GM21786 (cell line): Measurements from ENCODE around the gene GOPC.
A peak's percentile ranks its signal among the peaks of the same experiment; 100 is the strongest.
"Not testable (repeated sequence)": the region's sequence is repeated elsewhere in the genome, so short reads cannot be mapped to it uniquely, and the experiment has no call there.

Experiments used
- ATAC-seq: cut with Tn5 transposase; IDR thresholded peaks from one replicate; pipeline ENCODE4 v1.9.1; 2021; ENCODE audit not compliant: unreplicated experiment

GOPC gene

DNA sequence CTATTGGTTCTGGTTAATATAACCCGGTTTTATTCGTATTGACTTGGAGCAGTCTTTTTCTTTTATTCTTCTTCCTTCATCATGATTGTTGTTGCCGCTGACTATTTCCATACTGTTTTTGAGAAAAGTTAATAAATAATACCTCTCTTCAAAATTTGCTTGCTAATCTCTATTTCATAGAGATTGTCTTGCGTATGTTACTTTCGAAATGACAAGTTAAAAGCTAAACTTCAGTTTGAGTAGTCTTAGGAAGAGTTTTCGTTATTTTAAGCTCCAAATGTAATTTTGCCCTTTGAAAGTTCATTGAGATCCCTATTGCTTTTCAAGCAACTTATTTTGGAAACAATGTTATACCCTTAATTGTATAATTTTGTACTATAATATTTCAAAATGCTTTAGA is 83.4 kb downstream of the GOPC start:
- ATAC-seq, result peak; percentile 52

DNA sequence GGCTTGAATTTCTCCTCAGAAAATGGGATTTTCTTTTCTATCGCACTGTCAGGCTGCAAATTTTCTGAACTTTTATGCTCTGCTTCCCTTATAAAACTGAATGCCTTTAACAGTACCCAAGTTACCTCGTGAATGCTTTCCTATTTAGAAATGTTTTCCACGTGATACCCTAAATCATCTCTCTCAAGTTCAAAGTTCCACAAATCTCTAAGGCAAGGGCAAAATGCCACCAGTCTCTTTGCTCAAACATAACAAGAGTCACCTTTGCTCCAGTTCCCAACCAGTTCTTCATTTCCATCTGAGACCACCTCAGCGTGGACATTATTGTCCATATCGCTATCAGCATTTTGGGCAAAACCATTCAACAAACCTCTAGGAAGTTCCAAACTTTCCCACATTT is 84.3 kb downstream of the GOPC start:
- not testable (repeated sequence) for ATAC-seq

DNA sequence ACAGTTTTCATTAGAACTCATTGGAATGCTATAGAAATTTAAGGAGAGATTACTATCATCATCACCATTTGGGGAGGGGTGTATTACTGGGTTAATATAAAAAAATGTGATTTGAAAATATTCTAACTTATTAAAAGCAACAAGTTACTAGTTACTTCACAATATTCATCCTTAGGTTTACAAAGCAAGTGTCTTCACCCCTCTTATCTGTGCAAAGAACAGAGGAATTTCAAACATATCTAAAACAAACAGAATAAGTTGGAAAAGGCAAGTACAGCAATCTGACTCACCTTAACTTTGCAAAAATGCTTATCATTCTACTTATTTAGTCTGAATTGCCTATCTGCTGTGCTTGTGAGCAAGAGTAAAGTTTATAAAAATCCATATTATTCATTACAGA is 87.0 kb downstream of the GOPC start:
- ATAC-seq, result no peak

DNA sequence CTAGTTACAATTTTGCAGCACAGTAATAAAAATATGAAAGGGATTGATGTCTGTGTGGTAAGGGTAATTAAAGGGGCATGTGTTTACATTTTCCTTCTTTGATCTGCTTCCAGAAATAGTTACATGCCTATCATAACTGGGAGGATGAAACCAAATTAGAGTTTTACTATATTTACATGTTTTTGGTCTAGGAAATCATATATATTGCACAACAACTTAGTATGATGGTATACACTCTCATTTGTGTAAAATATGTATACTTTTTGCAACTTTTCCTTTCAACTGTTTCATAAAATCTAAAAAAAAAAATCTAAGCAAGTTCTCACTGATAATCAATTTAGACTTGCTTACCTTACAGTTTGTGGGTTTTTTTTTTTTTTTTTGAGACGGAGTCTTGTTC is 87.7 kb downstream of the GOPC start:
- no peak for ATAC-seq

DNA sequence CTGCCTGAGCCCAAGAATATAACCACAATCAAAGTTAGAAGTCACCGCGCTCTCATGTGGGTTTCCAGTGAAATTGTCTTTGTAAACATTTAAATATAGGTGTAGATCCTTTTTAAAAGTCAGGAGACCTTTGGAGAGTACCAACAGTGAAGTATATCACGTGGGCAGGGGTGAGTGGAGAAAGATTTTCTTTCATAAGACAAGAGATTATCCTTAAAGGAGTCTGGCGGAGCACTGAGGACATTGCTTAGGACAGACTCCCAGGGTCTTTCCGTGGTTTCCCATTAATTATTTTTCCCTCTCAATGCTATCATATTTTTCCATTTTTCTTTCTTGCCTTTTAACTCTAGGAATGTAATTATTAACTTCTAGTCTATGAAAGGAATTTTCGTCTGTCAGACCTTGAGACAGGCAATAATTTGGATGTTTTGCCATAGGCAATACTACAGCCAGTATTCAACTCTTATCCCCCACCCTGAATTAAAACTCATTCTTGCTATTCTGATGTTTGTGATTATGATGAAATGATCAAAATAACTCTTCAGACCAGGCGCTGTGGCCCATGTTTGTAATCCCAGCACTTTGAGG is 88.4 kb downstream of the GOPC start:
- ATAC-seq, result no peak

DNA sequence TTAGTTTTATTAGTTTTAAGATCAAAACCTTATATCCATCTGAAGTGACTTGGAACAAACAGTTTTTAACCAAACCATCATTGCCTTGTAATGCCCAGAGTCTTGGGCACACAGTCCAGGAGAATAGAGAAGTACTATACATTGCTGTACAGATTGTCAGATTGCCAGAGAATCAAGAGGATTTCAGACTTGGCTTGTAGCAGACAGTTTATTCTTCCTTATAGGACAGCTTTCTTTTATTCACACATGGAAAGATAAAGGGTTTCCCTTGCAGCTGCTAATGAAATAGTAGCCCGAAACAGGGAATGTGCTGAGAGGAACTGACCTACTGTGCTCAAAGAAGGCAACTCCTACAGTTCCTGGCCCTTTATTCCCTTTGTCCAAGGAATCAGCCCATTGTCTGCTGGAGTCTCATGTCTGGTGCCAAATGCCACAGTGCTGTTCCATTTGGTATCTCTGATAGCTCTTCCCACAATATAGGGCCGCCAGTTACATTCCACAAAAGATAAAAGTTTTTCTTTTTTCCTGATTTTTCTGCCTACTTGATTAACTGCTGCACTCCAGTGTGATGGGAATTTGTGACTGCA is 89.2 kb downstream of the GOPC start:
- no peak for ATAC-seq

DNA sequence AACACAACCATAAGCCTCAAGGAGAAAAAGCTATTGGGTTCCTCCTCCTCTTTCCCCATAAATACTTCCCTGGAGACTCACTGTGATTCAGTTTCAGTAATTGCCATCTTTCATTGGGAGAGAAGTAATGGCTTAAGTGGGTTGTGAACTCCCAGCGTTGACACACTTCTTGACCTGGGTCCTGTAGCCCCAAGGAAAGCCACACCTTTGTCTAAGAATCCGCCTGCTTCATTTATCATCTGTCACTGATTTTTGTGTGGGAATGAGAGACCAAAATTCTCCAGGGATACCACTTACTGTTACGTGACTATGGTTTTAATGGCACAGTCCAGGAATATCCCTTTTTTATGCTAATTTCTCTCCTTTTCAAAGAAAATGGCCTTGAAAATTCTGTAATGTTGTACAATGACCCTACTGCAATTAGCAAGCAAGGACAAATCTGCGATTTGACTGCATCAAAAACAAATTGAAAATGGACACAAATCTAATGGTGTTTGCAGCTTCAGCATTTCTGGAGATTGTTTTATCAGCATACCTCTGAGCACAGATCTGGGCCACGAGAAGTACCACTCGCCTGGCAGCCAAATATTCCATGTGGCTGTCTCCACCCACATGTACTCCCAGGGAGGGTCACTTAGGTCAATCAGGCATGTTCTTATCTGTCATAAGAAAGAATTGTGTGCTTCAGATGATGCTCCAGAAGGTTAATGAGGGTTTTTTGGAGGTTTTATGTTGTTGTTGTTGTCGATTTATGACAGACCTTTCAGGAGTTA is 90.1 kb downstream of the GOPC start:
- no peak for ATAC-seq
